GM12801 (cell line): ENCODE results near the gene TTC38.

Experiments used
- TF ChIP-seq, protein P1 (sequence below): IDR thresholded peaks from one replicate; pipeline ENCODE4 v1.5.1; 2011; ENCODE audit warnings: control low read depth; ENCODE audit not compliant: insufficient read length; ENCODE audit errors: extremely low read depth

The TTC38 gene

DNA sequence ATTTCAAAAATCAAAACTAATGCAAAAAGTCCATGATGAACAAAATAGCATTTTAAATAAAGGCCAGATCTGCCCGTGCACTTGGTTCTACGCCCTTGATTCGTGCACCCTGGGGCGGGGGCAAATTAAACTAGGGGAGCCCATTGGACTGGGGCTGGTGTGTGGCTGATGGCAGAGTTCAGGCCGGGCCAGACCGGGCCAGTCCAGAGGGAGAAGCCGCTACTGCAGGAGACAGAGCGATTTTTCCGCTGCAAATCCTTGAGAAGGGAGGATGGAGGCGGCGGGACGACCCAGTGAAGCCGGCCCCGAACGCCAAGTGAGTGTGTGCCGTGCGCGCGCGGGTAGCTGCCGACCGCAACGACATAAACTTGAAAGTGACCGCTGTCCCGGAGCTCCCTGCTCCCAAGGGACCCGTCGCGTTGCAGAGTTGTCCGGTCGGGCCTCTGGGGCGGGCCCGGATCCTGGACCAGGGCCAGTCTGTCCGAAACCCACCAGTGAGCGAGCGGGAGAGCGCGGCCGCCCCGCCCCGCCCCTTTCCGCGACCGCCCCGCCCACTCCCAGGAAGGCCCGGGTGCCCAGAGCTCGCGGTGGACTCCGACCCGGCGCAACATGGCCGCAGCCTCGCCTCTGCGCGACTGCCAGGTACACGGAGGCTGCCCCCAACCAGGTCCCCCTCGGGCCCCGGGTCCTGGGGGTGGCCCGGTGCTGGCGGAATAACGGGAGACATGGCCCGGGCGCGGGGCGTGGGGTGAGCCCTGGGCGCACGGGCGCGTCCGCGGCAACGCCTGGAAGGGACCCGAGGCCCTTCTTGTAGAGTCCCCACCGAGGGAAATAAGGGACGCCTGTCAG lies at the start of gene TTC38:
Gene TTC38 (plus strand): TSS at position 578 of the 849 bp plus-strand sequence. CDS start 32 bp downstream, at position 610.
- TF ChIP-seq, protein P1, sequence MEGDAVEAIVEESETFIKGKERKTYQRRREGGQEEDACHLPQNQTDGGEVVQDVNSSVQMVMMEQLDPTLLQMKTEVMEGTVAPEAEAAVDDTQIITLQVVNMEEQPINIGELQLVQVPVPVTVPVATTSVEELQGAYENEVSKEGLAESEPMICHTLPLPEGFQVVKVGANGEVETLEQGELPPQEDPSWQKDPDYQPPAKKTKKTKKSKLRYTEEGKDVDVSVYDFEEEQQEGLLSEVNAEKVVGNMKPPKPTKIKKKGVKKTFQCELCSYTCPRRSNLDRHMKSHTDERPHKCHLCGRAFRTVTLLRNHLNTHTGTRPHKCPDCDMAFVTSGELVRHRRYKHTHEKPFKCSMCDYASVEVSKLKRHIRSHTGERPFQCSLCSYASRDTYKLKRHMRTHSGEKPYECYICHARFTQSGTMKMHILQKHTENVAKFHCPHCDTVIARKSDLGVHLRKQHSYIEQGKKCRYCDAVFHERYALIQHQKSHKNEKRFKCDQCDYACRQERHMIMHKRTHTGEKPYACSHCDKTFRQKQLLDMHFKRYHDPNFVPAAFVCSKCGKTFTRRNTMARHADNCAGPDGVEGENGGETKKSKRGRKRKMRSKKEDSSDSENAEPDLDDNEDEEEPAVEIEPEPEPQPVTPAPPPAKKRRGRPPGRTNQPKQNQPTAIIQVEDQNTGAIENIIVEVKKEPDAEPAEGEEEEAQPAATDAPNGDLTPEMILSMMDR, result no peak

- TF ChIP-seq, protein P1, result no peak
These were observed 48.2 kb upstream of the TTC38 start for GRCh38 chr22:46219636-46220035.

DNA sequence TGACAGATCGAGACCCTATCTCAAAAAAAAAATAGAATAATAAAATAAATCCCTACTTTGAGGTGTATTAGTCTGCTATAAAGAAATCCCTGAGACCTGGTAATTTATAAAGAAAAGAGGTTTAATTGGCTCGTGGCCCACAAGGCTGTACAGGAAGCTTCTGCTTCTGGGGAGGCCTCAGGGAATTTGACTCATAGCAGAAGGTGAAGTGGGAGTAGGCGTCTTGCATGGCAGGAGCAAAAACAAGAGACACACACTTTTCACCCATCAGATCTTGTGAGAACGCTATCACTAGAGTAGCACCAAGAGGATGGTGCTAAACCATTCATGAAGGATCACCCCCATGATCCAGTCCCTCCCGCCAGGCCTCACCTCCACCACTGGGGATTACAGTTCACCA lies 46.9 kb upstream of the TTC38 start:
- TF ChIP-seq, protein P1, result no peak

DNA sequence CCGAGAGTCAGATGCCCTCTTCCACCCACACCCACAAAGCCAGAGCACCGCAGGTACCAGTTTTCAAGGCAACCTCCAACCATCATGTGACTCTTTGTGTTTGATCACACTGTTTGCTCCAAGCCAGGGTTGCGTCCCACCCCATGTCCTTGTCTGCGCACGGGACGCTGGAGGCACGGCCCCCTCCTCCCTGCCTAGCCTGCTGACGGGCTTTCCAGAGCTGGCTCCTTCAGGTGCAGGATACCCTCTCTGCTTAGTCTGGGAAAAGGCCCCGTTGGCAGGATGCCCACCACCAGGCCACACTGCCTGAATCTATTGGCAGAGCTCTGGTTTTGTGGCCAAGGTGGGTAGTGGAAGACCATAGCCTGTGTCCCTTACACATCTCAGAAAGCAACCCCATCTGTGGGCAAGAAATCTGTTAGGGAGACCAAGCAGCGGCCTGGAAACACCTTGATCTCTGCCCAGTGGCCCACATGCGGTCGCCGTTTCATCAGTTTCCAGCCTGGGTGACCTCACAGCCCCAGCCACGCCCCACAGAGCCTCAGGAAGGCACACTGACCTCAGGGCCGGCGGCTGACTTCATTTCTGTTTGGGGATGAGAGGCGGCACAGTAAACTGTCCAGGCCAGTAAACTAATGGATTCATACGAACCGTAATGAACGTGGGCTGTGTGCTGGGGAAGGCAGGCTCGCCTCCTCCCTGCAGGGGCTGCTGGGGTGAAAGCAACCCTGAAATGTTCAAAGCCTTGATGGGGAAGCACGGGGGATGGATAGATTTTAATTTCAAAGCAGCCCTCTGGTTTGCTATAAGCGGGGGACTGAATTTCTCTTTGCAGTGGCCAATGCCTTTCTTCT lies 43.5 kb upstream of the TTC38 start:
- TF ChIP-seq, protein P1, result no peak

DNA sequence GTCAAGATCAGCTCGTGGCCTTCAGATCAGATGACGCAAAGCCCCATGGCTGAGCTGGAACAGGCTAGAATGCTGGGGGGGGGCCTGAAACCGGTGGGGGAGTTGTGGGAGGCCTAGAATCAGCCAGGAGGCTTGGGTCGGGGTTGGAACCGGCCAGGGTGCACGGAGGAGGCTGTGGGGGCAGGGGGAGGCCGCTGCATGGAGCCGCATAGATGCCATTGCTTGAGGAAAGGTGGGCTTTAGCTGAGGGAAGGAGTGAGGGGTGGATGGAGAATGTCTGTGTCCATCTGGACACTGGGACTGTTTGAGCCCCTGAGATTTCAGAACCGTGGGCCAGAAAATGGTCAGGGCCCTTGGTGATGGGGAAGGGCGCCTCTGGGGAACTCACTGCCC lies 42.9 kb upstream of the TTC38 start:
- TF ChIP-seq, protein P1, result no peak

DNA sequence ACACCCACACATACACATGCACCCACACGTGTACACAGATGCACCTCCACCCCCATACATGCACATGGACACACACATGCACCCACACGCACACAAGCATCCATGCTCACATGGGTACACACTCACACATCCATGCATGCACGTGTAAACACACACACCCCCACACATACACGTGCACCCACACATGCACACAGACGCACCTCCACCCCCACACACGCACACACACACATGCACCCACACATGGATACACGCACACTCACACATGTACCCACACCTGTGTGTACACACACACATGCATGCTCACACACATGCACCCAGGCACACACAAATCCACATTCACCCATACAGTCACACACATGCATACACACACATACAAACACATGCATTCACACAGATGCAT lies 42.2 kb upstream of the TTC38 start:
- TF ChIP-seq, protein P1, result no peak

- TF ChIP-seq, protein P1, result no peak
These were observed 41.2 kb upstream of the TTC38 start for GRCh38 chr22:46226577-46226976.
